Parathyroid adenoma (tissue), 2 donors: Measurements from ENCODE around the gene PMAIP1.

Experiments
- H2AFZ ChIP-seq: fragments of 300-600 bp; sonication (generic); one replicate; pipeline ENCODE4 v1.7.0; 2017; ENCODE audit warnings: antibody characterized with exemption, mild to moderate bottlenecking
- H3K27ac ChIP-seq: fragments of 300-600 bp; sonication (generic); one replicate; pipeline ENCODE4 v1.7.0; 2017
- H3K27me3 ChIP-seq: fragments of 300-600 bp; sonication (generic); one replicate; pipeline ENCODE4 v1.7.0; 2017; ENCODE audit warnings: low read length; ENCODE audit not compliant: control insufficient read depth, insufficient read depth
- H3K36me3 ChIP-seq: fragments of 300-600 bp; sonication (generic); one replicate; pipeline ENCODE4 v1.7.0; 2017; ENCODE audit warnings: low read length; ENCODE audit not compliant: control insufficient read depth, insufficient read depth
- H3K4me1 ChIP-seq: fragments of 300-600 bp; sonication (generic); one replicate; pipeline ENCODE4 v1.7.0; 2017; ENCODE audit warnings: control low read depth
- H3K4me2 ChIP-seq: fragments of 300-600 bp; sonication (generic); one replicate; pipeline ENCODE4 v1.7.0; 2017; ENCODE audit warnings: low read length
- H3K4me3 ChIP-seq: fragments of 300-600 bp; sonication (generic); one replicate; pipeline ENCODE4 v1.7.0; 2017; ENCODE audit warnings: low read depth, low read length
- H3K79me2 ChIP-seq: fragments of 300-600 bp; sonication (generic); one replicate; pipeline ENCODE4 v1.7.0; 2017; ENCODE audit warnings: control low read depth
- H3K9ac ChIP-seq: fragments of 300-600 bp; sonication (generic); one replicate; pipeline ENCODE4 v1.7.0; 2017; ENCODE audit warnings: mild to moderate bottlenecking
- H3K9me3 ChIP-seq: fragments of 300-600 bp; sonication (generic); one replicate; pipeline ENCODE4 v1.7.0; 2017; ENCODE audit warnings: low read length; ENCODE audit not compliant: control insufficient read depth
- TF ChIP-seq, protein P1 (sequence below): fragments of 300-600 bp; sonication (generic); IDR thresholded peaks from one replicate; pipeline ENCODE4 v1.7.0; 2017; ENCODE audit warnings: antibody characterized with exemption, mild to moderate bottlenecking
- donor health status: primary hyperparathyroidism.

Gene PMAIP1

DNA sequence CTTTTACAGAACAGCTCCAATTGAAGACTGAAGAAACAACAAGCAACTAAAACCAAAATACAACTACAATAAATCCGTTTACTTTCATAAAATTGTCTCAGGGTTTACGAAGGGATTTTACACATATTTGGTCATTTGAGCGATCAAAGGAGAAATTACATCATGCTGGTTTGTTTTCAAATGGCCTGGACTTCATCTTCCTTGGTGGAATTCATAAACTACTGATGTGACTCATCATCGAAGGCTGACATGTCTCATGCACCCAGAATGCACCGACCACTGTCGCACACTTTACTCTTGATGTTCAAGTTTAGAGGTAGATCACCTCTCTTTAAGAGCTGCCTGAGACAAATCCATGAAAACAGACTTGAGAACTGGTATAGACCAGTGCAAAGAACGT lies 25.6 kb upstream of the PMAIP1 start:
- Histone ChIP-seq H3K9me3 (no peaks in the 10 kb centered on the region), H2AFZ (no peak overlapping the region), H3K4me2 (no peak overlapping the region), H3K79me2 (no peaks in the 10 kb centered on the region), H3K4me3 (no peak overlapping the region), H3K36me3 (no peaks in the 10 kb centered on the region), H3K27ac (no peak overlapping the region), H3K27me3 (no peaks in the 10 kb centered on the region), H3K4me1 (peaks cover 3% of the 10 kb centered on the region), H3K9ac (no peak overlapping the region)
- TF ChIP-seq, protein P1, sequence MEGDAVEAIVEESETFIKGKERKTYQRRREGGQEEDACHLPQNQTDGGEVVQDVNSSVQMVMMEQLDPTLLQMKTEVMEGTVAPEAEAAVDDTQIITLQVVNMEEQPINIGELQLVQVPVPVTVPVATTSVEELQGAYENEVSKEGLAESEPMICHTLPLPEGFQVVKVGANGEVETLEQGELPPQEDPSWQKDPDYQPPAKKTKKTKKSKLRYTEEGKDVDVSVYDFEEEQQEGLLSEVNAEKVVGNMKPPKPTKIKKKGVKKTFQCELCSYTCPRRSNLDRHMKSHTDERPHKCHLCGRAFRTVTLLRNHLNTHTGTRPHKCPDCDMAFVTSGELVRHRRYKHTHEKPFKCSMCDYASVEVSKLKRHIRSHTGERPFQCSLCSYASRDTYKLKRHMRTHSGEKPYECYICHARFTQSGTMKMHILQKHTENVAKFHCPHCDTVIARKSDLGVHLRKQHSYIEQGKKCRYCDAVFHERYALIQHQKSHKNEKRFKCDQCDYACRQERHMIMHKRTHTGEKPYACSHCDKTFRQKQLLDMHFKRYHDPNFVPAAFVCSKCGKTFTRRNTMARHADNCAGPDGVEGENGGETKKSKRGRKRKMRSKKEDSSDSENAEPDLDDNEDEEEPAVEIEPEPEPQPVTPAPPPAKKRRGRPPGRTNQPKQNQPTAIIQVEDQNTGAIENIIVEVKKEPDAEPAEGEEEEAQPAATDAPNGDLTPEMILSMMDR, result no peak

GRCh38 chr18:59876310-59876626 lies 23.5 kb upstream of the PMAIP1 start:
- no peaks in the 10 kb centered on the region for H3K36me3 ChIP-seq
- no peaks in the 10 kb centered on the region for H3K9me3 ChIP-seq
- no peak overlapping the region for H3K27ac ChIP-seq
- no peaks in the 10 kb centered on the region for H3K79me2 ChIP-seq
- H3K9ac ChIP-seq, result no peak overlapping the region
- H2AFZ ChIP-seq, result no peak overlapping the region
- TF ChIP-seq, protein P1, result no peak
- no peak overlapping the region for H3K4me3 ChIP-seq
- no peaks in the 10 kb centered on the region for H3K27me3 ChIP-seq
- H3K4me2 ChIP-seq, result no peak overlapping the region
- peaks cover 3% of the 10 kb centered on the region for H3K4me1 ChIP-seq

DNA sequence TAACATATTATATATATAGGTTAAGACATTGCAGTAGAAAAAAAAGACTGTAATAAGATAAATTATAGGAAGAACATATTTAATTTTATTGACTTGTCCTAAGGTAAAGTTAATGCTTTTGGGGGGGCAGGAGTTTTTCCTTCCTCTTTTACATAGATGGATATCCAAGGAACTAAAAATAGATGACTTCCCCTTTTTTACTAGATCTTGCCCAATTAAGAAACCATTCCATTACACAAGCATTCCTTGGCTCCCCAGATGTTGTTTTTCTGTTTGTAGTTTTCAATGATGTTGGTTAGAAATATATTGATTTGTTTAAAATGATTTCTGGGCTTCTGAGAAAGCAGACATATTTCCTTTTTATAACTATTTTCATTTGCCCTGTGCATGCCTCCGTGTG lies 22.4 kb upstream of the PMAIP1 start:
- Histone ChIP-seq H3K27ac (no peak overlapping the region), H3K27me3 (no peaks in the 10 kb centered on the region), H3K36me3 (no peaks in the 10 kb centered on the region), H3K4me3 (no peak overlapping the region), H3K4me2 (no peak overlapping the region), H3K9me3 (no peaks in the 10 kb centered on the region), H3K4me1 (peaks cover 10% of the 10 kb centered on the region), H2AFZ (no peak overlapping the region), H3K9ac (no peak overlapping the region), H3K79me2 (no peaks in the 10 kb centered on the region)
- TF ChIP-seq, protein P1, result no peak

- peaks cover 7% of the 10 kb centered on the region for H3K4me1 ChIP-seq
- H3K4me3 ChIP-seq, result no peak overlapping the region
- H3K4me2 ChIP-seq, result no peak overlapping the region
- H3K9me3 ChIP-seq, result no peaks in the 10 kb centered on the region
- no peak overlapping the region for H3K9ac ChIP-seq
- H3K27ac ChIP-seq, result no peak overlapping the region
- H2AFZ ChIP-seq, result no peak overlapping the region
- no peaks in the 10 kb centered on the region for H3K79me2 ChIP-seq
- H3K27me3 ChIP-seq, result no peaks in the 10 kb centered on the region
- H3K36me3 ChIP-seq, result no peaks in the 10 kb centered on the region
- TF ChIP-seq, protein P1, result no peak
Measured at GRCh38 chr18:59878644-59879043, 21.2 kb upstream of the PMAIP1 start.

GRCh38 chr18:59881728-59882656 lies 17.8 kb upstream of the PMAIP1 start:
- H3K27ac ChIP-seq, result peak overlapping the region; percentile 58
- peak overlapping the region; percentile 53 for H3K4me2 ChIP-seq
- no peaks in the 10 kb centered on the region for H3K27me3 ChIP-seq
- no peak overlapping the region for H3K9ac ChIP-seq
- H3K4me1 ChIP-seq, result peaks cover 7% of the 10 kb centered on the region
- peak overlapping the region; percentile 35 for H3K4me3 ChIP-seq
- TF ChIP-seq, protein P1, result no peak
- H2AFZ ChIP-seq, result peak overlapping the region; percentile 76
- no peaks in the 10 kb centered on the region for H3K36me3 ChIP-seq
- no peaks in the 10 kb centered on the region for H3K9me3 ChIP-seq
- no peaks in the 10 kb centered on the region for H3K79me2 ChIP-seq
